ENCODE data around the gene ISYNA1. TPM values are rescaled to one million over a fixed set of nuclear protein-coding genes. Genes with fewer than 3 reads are reported as not detected.
A peak's percentile ranks its signal among the peaks of the same experiment; 100 is the strongest.

The ISYNA1 gene
- total and polyA plus RNA-seq, 8 donors, result 7.8 to 47.3 (median 15.4) TPM

DNA sequence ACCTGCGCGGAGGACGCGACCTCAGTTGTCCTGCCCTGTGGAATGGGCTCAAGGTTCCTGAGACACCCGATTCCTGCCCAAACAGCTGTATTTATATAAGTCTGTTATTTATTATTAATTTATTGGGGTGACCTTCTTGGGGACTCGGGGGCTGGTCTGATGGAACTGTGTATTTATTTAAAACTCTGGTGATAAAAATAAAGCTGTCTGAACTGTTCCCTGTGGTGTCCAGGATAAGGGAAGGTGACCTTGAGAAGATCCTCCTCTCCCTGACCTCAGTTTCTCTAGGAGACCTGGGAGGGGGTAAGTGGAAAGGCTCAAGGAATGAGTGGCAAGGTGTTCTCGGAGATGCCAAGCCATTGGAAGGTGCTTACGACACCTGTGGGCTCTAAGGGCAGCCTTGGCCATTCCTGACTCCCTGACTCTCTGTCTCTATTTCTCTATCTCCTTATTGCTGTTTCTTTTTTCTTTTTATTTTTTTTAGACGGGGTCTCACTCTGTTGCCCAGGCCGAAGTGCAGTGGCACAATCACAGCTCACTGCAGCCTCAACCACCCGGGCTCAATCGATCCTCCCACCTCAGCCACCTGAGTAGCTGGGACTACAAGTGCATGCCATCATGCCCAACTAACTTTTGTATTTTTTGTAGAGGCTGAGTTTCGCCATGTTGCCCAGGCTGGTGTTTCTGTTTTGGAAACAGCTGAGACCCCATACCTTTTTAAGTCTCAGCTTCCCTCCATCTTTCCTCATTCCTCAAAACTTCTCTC, 48.8 kb downstream of the ISYNA1 start:
- Histone ChIP-seq H3K27ac (peak overlapping the region; percentile 41 to 84 (median 78)), H3K4me1 (peaks cover 29 to 75% (median 56%) of the 10 kb centered on the region in 4 donors), H3K36me3 (peaks cover 0 to 13% (median 0%) of the 10 kb centered on the region in 4 donors), H3K4me3 (peak overlapping the region; percentile 42 to 60 (median 46)), H3K27me3 (peaks cover 0 to 14% (median 0%) of the 10 kb centered on the region in 3 donors), H3K9me3 (no peaks in the 10 kb centered on the region)
- 82 to 88% (median 83%) methylated on average over 12 to 13 of the region's 13 CpGs for WGBS, 5 donors
- TF ChIP-seq POLR2AphosphoS5 (IDR thresholded peaks at IDR 0.05) (peak in 1 of 3 donors; percentile 13), CTCF (IDR thresholded peaks at IDR 0.05) (no peak), EP300 (IDR thresholded peaks at IDR 0.05) (no peak), POLR2A (IDR thresholded peaks at IDR 0.05) (no peak)
- intact Hi-C loops (cut with DNase I; ENCODE audit: low total_unique reads), result no loop called here
- DNase-seq, result no peak

- H3K9me3 ChIP-seq, result no peaks in the 10 kb centered on the region
- peaks cover 0 to 14% (median 0%) of the 10 kb centered on the region in 3 donors for H3K27me3 ChIP-seq
- intact Hi-C loops (cut with DNase I; ENCODE audit: low total_unique reads), result no loop called here
- H3K27ac ChIP-seq, result peak overlapping the region; percentile 77 to 84 (median 79)
- H3K36me3 ChIP-seq, result peaks cover 0 to 13% (median 0%) of the 10 kb centered on the region in 4 donors
- TF ChIP-seq POLR2AphosphoS5 (IDR thresholded peaks at IDR 0.05) (peak in 2 of 3 donors; percentile 83 to 88), POLR2A (IDR thresholded peaks at IDR 0.05) (peak in 1 of 4 donors; percentile 40), CTCF (IDR thresholded peaks at IDR 0.05) (peak in 6 of 7 experiments; percentile 87 to 100 (median 100)), EP300 (IDR thresholded peaks at IDR 0.05) (no peak)
- peaks cover 29 to 68% (median 51%) of the 10 kb centered on the region in 4 donors for H3K4me1 ChIP-seq
- peak overlapping the region; percentile 42 to 60 (median 46) for H3K4me3 ChIP-seq
- peak; percentile 88 to 95 for DNase-seq
- WGBS, 5 donors, result 6 to 18% (median 10%) methylated on average over 33 to 86 of the region's 86 CpGs
Measured at GRCh38 chr19:18388100-18388959, 49.6 kb downstream of the ISYNA1 start.

DNA sequence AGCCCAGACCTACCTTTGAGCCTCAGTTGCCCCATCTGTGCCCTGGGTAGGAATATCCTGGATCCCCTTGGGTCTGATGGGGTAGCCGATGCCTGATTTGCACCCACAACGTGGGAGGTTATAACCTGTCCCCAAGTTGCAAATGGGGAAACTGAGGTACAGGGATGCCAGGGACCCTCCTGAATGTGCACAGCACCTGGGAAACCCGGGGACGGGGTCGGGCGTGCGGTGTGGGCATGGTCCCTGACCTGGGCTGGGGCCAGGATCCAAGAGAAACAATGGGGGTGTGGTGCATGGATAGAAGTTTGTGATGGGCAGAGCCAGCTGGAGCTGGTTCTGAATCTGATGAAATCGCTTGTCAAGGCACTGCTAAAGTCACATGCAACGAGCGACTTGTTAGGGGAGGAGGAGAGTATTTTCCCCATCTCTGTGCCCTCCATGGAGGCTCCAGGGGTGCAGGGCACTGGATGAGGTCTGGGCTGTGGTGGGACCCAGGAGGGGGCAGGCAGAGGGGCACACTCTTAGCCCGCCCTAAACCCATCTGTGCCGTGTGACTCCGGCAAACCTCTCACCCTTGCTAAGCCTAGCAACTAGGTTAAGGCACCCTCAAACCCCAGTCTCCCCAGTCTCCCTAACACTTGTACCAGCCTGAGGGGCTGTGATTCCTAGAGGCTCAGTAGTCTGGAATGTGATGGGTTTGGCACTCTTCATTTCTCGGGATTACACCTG, 51.2 kb downstream of the ISYNA1 start:
- Histone ChIP-seq H3K36me3 (peaks cover 0 to 13% (median 0%) of the 10 kb centered on the region in 4 donors), H3K27ac (peak overlapping the region; percentile 77 to 84 (median 79)), H3K4me1 (peaks cover 21 to 60% (median 40%) of the 10 kb centered on the region in 4 donors), H3K27me3 (peaks cover 0 to 25% (median 0%) of the 10 kb centered on the region in 3 donors), H3K4me3 (peak overlapping the region; percentile 42 to 60 (median 46)), H3K9me3 (no peaks in the 10 kb centered on the region)
- WGBS, 5 donors, result 44 to 73% (median 51%) methylated on average over 13 to 14 of the region's 14 CpGs
- TF ChIP-seq POLR2AphosphoS5 (IDR thresholded peaks at IDR 0.05) (peak in 1 of 3 donors; percentile 41), POLR2A (IDR thresholded peaks at IDR 0.05) (no peak), EP300 (IDR thresholded peaks at IDR 0.05) (no peak)
- DNase-seq, result no peak
- intact Hi-C loops (cut with DNase I; ENCODE audit: low total_unique reads), result no loop called here

GRCh38 chr19:18385675-18386542, 52.0 kb downstream of the ISYNA1 start, which contains the start of gene GDF15:
GDF15 (plus strand) TSS chr19:18386158; CDS start chr19:18386190, 32 bp downstream.
- Histone ChIP-seq H3K4me1 (peaks cover 25 to 67% (median 43%) of the 10 kb centered on the region in 4 donors), H3K36me3 (peaks cover 0 to 13% (median 0%) of the 10 kb centered on the region in 4 donors), H3K4me3 (peak within 1 kb of the TSS; percentile 42 to 60 (median 46)), H3K27me3 (peaks cover 0 to 25% (median 0%) of the 10 kb centered on the region in 3 donors), H3K27ac (peak within 1 kb of the TSS; percentile 77 to 84 (median 79)), H3K9me3 (no peaks in the 10 kb centered on the region)
- DNase-seq, result peak; percentile 94 to 96
- peak; percentile 3 to 99 (median 99) for TF ChIP-seq POLR2AphosphoS5 (IDR thresholded peaks at IDR 0.05)
- peak in 5 of 7 experiments; percentile 46 to 74 (median 67) for TF ChIP-seq CTCF (IDR thresholded peaks at IDR 0.05)
- TF ChIP-seq POLR2A (IDR thresholded peaks at IDR 0.05), result peak in 2 of 4 donors; percentile 55 to 91
- no peak for TF ChIP-seq EP300 (IDR thresholded peaks at IDR 0.05)
- intact Hi-C loops (cut with DNase I; ENCODE audit: low total_unique reads), result no loop called here
- 13 to 24% (median 20%) methylated on average over 31 to 33 of the region's 33 CpGs for WGBS, 5 donors
